GM12872 (cell line): ENCODE measurements around the gene CFAP161.

ENCODE experiments used
- CTCF ChIP-seq: IDR thresholded peaks from 3 replicates; pipeline ENCODE4 v1.5.1; 2011; ENCODE audit warnings: low read depth, mild to moderate bottlenecking, low read length, moderate library complexity; ENCODE audit not compliant: insufficient read depth

Gene CFAP161

GRCh38 chr15:81133782-81134461, at the start of gene CFAP161:
CFAP161 (plus strand) TSS chr15:81134270; CDS start chr15:81134330, 60 bp downstream.
- no peak for TF ChIP-seq CTCF

- TF ChIP-seq CTCF = no peak
Observed at GRCh38 chr15:81084716-81085115, 49.4 kb upstream of the CFAP161 start.

GRCh38 chr15:81085213-81085612, 48.9 kb upstream of the CFAP161 start:
- TF ChIP-seq CTCF = no peak

- TF ChIP-seq CTCF = no peak
Observed at GRCh38 chr15:81085898-81086297, 48.2 kb upstream of the CFAP161 start.

GRCh38 chr15:81087066-81087465, 47.0 kb upstream of the CFAP161 start:
- no peak for TF ChIP-seq CTCF

GRCh38 chr15:81087694-81088093, 46.4 kb upstream of the CFAP161 start:
- TF ChIP-seq CTCF = no peak

GRCh38 chr15:81088470-81089013, 45.5 kb upstream of the CFAP161 start:
- TF ChIP-seq CTCF = no peak
